ENCODE measurements around the gene RABL3.

GRCh38 chr3:120741837-120742197 is 499 bp downstream of the RABL3 start:
- TF ChIP-seq POLR2AphosphoS5 (IDR thresholded peaks at IDR 0.05; ENCODE audit: low read depth) = peak; percentile 13; the same call in 1 of the 2 replicates
- no peak for TF ChIP-seq CTCF (IDR thresholded peaks at IDR 0.05; ENCODE audit: insufficient read depth, low read length)

Measured in HL-60 (cell line).